ENCODE results near the gene PMEL.

DNA sequence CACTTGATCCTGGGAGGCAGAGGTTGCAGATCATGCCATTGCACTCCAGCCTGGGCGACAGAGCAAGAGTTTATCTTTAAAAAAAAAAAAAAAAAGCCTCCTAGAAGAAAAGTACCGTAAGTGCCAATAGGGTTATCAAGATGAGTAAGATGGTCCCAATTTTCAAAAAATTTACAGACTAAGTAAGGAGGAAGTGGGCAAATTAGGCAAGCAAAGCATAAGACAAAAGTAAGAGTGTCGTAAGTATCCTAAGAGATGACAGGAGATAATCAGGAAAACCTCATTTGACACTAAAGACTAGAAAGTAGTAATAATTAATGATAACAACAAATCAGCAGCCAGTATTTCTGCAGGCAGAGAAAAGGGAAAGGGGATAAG lies 50.4 kb downstream of the PMEL start:
- TF ChIP-seq, protein P1, sequence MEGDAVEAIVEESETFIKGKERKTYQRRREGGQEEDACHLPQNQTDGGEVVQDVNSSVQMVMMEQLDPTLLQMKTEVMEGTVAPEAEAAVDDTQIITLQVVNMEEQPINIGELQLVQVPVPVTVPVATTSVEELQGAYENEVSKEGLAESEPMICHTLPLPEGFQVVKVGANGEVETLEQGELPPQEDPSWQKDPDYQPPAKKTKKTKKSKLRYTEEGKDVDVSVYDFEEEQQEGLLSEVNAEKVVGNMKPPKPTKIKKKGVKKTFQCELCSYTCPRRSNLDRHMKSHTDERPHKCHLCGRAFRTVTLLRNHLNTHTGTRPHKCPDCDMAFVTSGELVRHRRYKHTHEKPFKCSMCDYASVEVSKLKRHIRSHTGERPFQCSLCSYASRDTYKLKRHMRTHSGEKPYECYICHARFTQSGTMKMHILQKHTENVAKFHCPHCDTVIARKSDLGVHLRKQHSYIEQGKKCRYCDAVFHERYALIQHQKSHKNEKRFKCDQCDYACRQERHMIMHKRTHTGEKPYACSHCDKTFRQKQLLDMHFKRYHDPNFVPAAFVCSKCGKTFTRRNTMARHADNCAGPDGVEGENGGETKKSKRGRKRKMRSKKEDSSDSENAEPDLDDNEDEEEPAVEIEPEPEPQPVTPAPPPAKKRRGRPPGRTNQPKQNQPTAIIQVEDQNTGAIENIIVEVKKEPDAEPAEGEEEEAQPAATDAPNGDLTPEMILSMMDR (IDR thresholded peaks at IDR 0.05): no peak
- no peak for TF ChIP-seq POLR2A (IDR thresholded peaks at IDR 0.05)
